GM04503 (cell line): ENCODE data around the gene PKD1.

ENCODE experiments used
- DNase-seq: peaks from one replicate; pipeline ENCODE4 v3.0.0-alpha.2; 2012; ENCODE audit warnings: low read depth

Gene PKD1

DNA sequence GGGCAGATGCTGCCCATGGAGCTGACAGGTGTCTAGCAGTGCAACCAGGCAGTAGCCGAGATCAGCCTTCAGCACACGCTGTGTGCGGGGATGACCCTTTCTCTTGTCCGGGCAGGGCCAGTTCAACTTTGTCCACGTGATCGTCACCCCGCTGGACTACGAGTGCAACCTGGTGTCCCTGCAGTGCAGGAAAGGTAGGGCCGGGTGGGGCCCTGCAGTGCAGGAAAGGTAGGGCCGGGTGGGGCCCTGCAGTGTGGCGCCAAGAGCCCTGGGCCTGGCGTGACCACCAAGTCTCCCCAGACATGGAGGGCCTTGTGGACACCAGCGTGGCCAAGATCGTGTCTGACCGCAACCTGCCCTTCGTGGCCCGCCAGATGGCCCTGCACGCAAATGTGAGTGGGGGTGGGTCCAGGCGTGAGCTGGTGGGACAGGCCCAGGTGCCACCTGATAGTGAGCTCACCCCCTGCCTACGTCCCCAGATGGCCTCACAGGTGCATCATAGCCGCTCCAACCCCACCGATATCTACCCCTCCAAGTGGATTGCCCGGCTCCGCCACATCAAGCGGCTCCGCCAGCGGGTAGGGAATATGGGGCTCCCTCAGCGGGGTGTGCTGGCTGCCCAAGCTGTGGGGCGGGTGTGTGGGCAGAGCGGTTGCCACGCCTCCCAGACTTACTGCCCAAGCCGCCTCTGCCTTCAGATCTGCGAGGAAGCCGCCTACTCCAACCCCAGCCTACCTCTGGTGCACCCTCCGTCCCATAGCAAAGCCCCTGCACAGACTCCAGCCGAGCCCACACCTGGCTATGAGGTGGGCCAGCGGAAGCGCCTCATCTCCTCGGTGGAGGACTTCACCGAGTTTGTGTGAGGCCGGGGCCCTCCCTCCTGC is 47.7 kb downstream of the PKD1 start:
- DNase-seq: no peak

DNA sequence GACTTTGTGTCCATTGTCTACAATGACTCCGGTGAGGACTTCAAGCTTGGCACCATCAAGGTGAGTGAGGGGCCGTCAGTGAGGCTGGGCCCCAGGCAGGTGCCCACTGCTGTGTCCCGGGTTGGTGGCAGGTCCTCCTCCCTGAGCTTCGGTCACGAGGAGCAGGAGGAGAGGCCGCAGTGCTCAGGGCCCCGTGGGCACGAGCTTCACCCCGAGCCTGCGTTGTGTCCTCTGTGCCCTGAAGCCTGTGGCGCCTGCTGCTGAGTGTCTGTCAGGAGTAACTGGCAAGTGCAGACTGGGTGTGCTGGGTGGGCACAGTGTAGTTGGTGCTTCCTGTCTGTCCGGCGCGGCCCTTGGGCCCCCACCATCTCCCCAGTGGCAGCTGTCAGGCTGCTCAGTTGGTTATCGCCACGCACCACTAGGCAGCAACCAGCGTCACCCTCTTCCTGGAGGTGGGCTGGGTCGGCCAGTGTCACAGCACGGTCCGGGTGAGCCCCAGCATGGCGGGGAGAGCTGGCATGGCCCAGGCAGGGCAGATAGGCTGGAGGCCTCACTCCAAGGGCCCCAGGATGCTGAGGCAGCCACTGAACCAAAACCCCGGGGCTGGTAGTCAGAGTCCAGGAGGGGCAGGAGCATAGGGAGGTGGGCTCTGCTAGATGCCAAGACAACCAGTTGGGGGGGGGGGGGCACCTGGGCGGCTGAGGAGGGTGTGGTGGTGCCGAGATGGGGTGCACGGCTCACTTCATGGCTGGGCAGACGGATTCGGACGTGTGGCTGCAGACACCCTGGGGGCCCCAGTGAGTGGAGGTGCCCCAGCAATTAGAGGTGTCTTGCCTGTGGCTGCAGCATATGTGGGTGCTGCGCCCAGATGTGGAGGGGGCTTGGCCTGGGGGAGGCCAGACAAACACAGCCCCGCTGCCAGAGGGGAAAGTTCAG is 48.6 kb downstream of the PKD1 start:
- DNase-seq: no peak

DNA sequence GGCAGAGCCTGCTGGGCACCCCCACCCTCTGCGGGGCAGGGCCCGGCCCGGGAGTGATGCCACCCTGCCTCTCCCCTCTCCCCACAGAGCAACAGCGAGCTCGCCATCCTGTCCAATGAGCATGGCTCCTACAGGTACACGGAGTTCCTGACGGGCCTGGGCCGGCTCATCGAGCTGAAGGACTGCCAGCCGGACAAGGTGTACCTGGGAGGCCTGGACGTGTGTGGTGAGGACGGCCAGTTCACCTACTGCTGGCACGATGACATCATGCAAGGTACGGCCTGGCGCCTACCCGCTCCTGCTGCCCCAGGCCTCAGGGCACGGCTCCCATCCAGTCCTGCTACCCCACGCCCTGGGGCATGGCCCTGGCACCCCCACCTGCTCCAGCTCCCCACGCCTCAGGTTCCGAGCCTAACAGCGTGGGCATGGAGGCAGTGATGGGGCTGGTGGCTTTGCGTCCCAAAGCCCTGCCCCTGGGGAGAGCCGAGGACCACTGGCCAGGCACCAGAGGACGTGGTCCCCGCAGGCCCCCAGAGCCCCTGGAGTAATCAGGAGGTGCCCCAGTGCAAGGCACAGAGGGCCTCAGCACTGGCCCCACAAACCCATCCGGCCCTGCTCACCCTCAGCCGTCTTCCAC is 49.5 kb downstream of the PKD1 start:
- no peak for DNase-seq

DNA sequence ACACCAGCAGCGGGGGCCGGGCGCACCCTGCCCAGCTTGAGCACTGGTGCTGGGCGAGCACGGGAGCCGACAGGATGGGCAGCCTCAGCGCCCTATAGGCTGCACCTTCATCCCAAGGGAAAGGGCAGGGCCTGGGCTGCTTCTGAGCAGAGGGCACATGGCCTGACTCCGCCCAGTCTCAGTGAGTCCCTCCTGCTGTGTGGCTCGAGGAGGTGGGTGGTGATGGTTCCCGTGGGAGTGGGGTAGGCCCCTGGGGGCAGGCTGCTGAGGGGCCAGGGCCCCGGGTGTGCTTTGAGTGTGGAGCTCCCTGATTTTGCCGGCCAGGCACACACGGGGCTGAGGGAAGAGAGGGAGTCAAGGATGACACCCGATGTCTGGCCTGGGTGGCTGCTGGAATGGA is 50.0 kb downstream of the PKD1 start:
- no peak for DNase-seq

DNA sequence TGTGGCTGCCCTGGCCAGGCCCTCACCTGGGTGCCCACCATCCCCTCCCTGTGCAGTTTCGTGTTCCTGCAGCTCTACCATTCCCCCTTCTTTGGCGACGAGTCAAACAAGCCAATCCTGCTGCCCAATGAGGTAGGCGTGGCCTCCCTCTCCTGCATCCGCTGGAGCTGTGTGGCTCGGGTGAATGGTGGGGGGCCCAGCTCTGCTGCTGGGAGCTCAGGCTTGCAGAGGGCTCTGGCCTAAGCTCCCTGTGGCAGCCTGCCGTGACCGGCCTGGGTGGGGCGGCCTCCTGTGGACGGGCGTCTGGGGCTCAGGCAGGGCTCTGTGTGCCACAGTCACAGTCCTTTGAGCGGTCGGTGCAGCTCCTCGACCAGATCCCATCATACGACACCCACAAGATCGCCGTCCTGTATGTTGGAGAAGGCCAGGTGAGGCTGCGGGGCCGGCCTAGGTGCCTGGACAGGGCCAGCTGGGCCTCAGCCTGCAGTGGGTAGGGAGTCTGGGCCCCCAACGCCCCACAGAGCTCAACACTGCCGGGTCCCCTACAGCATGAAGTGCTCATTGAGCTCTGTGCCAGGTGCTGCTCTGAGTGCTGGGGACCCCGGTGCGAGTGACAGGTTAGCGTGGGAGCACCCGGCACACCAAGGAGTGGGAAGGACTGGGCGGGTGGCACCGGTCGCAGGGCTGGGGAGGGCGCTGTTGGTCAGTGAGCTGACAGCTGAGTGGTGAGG is 50.6 kb downstream of the PKD1 start:
- no peak for DNase-seq

DNA sequence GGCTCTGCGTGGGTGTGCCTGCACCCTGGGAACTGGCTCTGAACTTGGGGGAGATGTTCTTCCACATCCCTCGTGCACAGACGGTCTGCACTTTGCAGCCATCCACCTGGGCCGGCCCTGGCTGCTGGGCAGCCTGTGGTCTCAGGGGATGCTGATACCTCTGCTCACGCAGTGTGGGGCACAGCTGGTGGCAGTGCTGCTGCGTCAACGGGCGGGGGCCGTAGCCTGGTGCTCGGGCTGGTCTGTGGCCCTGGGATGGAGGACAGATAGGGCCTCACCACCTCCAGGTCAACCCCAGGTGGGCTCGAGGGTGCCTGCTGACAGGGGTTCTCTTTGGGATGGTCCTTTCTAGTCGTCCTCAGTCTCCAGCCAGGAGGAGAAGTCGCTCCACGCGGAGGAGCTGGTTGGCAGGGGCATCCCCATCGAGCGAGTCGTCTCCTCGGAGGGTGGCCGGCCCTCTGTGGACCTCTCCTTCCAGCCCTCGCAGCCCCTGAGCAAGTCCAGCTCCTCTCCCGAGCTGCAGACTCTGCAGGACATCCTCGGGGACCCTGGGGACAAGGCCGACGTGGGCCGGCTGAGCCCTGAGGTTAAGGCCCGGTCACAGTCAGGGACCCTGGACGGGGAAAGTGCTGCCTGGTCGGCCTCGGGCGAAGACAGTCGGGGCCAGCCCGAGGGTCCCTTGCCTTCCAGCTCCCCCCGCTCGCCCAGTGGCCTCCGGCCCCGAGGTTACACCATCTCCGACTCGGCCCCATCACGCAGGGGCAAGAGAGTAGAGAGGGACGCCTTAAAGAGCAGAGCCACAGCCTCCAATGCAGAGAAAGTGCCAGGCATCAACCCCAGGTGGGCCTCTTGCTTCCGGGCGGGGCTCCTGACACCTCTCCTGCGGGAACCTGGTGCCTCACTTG is 51.6 kb downstream of the PKD1 start:
- no peak for DNase-seq

GRCh38 chr16:2083409-2083808 is 52.3 kb downstream of the PKD1 start:
- DNase-seq: no peak

DNA sequence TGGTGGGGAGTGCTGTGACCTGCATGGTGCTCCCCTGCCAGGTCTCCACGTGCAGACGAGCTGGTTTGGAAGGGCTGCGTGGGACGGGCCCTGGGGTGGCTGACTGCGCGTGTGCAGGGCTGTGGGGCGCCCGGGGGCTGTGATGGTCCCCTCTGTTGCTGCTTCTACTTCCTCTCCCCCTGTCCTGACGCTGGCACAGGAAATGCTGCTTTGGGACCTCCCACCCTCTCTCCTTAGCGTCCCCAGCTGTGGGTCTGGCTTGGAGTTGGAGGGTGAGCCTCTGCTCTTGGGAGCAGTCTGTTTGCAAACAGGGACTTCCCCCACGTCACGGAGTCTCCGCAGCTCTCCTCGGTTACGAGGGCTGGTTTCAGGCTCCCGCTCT is 52.7 kb downstream of the PKD1 start:
- no peak for DNase-seq

DNA sequence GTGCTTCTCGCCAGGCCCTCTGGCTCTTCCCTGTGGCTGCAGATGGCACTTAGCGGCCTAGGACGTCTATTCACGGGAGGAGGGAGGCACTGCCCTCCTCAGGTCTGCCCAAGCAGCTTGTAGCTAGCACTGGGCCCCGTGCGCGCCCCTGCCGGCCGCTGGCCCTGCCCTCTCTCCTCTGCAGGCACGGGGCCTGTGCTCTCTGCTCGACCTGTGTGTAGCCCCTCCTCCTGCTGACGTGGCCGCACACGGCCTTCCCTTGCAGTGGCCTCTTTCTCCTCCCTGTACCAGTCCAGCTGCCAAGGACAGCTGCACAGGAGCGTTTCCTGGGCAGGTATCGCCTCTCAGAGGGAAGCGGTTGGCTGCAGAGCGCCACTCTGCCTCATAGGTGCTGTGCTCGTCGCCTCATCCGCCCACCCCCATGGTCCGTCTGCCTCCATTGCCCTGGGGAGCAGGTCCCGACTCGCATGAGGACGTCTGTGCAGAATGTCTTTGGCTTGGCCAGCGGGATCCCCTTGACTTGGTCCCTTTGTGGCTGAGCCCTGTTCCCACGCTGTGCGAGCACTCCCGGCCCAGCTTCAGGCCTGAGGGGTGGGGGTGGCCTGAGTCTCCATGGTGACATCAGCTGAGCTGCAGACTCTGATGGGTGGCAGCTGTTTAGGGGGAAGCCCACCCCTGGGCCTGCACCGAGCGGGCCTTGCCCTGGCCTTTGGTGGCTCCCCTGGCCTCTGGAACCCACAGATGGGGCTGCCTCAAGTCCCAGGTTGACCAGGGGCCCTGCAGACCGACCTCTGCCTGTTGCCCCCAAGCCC is 53.3 kb downstream of the PKD1 start:
- DNase-seq: no peak

DNA sequence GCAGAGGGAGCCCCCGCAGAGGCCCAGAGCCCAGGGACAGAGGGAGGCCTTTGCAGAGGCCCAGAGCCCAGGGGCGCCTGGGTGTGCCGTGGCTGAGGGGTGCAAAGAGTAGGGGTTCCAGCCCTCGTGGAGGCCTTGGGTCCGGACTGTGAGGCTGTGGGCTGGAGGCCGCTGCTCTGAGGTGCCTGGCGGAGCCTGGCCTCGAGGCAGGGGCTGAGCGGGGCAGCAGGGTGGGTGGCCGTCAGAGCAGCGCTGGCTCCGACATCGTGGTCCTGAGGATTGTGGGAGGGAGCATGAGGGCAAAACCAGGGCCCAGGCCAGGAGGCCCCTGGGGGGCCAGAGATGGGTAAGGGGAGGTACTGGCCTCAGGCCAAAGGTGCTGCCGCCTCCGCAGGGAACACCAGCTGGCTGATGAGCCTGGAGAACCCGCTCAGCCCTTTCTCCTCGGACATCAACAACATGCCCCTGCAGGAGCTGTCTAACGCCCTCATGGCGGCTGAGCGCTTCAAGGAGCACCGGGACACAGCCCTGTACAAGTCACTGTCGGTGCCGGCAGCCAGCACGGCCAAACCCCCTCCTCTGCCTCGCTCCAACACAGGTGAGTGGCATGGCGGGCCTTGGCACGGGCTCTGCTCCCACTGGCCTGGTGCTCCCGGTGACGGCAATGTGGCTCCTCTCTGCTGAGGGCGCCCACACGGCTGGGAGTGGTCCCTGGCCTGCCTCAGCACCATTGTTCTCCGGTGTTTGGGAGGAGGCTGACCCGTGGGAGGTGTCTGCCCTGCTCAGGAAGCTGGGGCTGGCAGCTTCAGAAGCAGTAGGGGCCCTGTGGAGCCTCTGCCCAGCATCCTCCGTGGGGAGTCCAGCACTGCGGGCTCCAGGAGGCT is 54.3 kb downstream of the PKD1 start:
- DNase-seq: no peak

GRCh38 chr16:2079991-2080390 is 55.7 kb downstream of the PKD1 start:
- no peak for DNase-seq

- DNase-seq: no peak
Observed at GRCh38 chr16:2079311-2079800, 56.3 kb downstream of the PKD1 start.

DNA sequence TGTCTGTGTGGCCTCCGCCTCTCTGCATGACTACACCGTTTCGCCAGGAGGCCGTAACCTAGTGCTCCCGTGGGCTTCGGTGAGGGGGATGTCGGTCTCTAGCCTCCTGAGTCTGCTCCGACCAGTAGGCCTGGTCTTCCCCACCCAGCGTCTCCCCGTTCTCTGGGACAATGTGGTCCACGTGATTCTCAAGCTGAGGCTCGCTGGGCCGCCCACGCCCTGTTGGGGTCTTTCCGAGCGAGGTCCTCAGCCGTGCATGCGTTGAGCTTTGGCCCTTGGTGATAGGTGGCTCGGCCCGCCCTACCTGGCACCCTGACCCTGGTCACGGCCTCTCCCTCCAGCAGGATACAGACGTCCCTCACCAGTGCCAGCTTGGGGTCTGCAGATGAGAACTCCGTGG is 57.0 kb downstream of the PKD1 start:
- no peak for DNase-seq

- DNase-seq: no peak
Observed at GRCh38 chr16:2078096-2078495, 57.6 kb downstream of the PKD1 start.

GRCh38 chr16:2077696-2078095 is 58.0 kb downstream of the PKD1 start:
- DNase-seq: no peak

GRCh38 chr16:2077016-2077415 is 58.7 kb downstream of the PKD1 start:
- no peak for DNase-seq

DNA sequence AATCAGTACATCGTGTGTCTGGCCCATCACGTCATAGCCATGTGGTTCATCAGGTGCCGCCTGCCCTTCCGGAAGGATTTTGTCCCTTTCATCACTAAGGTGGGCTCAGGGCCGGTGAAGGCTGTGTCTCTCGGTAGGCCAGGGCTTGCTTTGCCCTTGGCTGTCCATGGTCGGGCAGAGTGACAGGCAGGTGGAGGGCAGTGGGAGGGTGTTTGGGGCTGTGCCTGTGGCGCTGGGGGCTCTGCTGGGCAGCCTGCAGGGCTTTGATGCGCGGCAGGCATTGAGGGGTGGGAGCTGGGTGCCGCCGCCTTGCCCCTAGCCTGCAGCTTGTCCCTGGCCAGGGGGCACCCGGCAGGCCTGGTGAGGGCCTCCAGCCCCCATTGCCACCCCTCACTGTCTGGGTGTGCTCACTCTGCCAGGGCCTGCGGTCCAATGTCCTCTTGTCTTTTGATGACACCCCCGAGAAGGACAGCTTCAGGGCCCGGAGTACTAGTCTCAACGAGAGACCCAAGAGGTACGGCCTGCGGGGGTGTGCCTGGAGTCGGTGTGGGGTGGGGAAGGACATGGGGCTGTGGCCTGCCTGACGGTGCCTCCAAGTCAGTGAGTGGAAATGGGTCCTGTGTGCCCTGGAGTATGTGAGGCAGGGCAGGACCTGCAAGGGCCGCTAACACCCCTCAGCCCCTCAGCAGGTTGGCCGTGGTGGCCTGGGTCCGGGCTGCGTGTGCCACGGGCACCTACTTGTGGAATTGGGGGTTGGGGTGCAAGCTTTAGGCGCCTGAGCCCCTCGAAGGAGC is 59.4 kb downstream of the PKD1 start:
- no peak for DNase-seq

GRCh38 chr16:2075631-2076030 is 60.1 kb downstream of the PKD1 start:
- DNase-seq: no peak
